HG03045 (cell line): ENCODE measurements around the gene STAC2.
A peak's percentile ranks its signal among the peaks of the same experiment; 100 is the strongest.

Experiments
- ATAC-seq: cut with Tn5 transposase; IDR thresholded peaks from one replicate; pipeline ENCODE4 v1.9.1; 2021; ENCODE audit warnings: mild to moderate bottlenecking, moderate library complexity; ENCODE audit not compliant: unreplicated experiment

The STAC2 gene

GRCh38 chr17:39165841-39166349, 59.9 kb downstream of the STAC2 start, which contains the start of gene ARL5C:
Gene ARL5C (minus strand): TSS chr17:39166161. CDS start chr17:39165760, 401 bp downstream.
- ATAC-seq, result no peak

- no peak for ATAC-seq
Measured at GRCh38 chr17:39165178-39165840, 60.4 kb downstream of the STAC2 start.

GRCh38 chr17:39164675-39165143, 61.0 kb downstream of the STAC2 start:
- peak; percentile 65 for ATAC-seq

GRCh38 chr17:39161962-39162361, 63.8 kb downstream of the STAC2 start:
- ATAC-seq, result no peak
